Measurements from ENCODE around the gene SQSTM1.

DNA sequence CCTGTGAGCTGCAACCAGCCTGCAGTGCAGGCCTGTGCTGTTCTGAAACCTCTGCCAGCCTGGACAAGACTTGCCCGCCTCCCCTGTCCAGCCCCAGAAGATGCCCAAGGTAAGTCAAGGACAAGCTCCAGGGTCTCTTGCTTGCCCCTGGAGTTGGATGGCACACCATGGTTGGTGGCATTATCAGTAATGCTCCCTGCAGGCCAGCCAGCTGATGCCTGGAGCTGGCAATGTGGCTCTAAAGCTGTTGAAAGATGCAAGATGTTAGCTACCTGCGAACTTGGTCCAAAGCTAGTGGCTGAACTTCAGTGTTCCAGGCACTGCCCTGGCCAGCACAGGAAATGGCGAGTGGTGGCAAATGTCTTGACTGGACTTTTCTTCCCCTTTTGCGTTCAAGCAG lies 40.9 kb upstream of the SQSTM1 start:
- TF ChIP-seq, protein P1, sequence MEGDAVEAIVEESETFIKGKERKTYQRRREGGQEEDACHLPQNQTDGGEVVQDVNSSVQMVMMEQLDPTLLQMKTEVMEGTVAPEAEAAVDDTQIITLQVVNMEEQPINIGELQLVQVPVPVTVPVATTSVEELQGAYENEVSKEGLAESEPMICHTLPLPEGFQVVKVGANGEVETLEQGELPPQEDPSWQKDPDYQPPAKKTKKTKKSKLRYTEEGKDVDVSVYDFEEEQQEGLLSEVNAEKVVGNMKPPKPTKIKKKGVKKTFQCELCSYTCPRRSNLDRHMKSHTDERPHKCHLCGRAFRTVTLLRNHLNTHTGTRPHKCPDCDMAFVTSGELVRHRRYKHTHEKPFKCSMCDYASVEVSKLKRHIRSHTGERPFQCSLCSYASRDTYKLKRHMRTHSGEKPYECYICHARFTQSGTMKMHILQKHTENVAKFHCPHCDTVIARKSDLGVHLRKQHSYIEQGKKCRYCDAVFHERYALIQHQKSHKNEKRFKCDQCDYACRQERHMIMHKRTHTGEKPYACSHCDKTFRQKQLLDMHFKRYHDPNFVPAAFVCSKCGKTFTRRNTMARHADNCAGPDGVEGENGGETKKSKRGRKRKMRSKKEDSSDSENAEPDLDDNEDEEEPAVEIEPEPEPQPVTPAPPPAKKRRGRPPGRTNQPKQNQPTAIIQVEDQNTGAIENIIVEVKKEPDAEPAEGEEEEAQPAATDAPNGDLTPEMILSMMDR (conservative IDR thresholded peaks at IDR 0.05), result no peak
- no peak for TF ChIP-seq EZH2 (IDR thresholded peaks at IDR 0.05; ENCODE audit: low read depth)

Data from PC-9 (cell line).